NT2/D1 (cell line): ENCODE results near the gene EEFSEC.

Source experiments
- SUZ12 ChIP-seq: IDR thresholded peaks from 2 replicates; pipeline ENCODE4 v1.6.1; 2011; ENCODE audit not compliant: insufficient read length, insufficient read depth; ENCODE audit errors: extremely low read depth
- YY1 ChIP-seq: IDR thresholded peaks from 2 replicates; pipeline ENCODE4 v1.6.1; 2011; ENCODE audit not compliant: insufficient read length, insufficient read depth

DNA sequence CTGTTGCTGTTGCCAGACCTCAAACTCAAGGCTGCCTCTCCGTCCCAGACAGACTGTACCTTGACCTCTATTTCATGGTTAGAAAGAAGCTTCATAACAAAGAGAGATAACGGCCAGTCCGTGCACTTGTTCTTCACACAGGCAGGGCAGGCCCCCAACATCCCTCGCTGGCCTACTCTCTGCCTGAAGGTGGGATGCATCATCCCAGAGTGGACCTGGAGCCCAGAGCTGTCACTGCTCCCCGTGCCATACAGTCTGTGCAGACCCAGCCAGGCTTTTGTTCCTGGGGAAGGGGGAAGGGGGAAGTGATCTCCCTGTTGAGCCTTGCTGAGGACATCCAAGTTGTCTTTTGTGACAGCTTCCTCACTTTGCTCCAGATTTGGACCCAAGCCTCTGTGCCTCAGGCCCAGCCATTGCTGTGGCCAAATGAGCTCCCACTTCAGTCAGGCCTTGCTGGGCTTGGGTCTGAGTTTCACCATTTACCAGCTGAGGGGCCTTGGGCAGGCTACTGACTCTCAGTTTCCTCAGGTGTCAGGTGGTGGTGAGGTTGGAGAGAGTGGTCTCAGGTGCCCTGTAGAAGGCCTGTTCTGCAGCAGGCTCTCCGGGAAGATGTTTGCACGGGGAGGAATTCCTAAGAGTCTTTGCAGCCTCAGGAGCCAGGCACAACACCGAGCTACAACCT is 171.8 kb downstream of the EEFSEC start:
- no peak for TF ChIP-seq YY1
- TF ChIP-seq SUZ12 = no peak
